GM18498 (cell line): ENCODE results near the gene STOM.

Experiments
- ATAC-seq: cut with Tn5 transposase; IDR thresholded peaks from one replicate; pipeline ENCODE4 v1.9.1; 2021; ENCODE audit warnings: mild to moderate bottlenecking, moderate library complexity; ENCODE audit not compliant: unreplicated experiment

The STOM gene

DNA sequence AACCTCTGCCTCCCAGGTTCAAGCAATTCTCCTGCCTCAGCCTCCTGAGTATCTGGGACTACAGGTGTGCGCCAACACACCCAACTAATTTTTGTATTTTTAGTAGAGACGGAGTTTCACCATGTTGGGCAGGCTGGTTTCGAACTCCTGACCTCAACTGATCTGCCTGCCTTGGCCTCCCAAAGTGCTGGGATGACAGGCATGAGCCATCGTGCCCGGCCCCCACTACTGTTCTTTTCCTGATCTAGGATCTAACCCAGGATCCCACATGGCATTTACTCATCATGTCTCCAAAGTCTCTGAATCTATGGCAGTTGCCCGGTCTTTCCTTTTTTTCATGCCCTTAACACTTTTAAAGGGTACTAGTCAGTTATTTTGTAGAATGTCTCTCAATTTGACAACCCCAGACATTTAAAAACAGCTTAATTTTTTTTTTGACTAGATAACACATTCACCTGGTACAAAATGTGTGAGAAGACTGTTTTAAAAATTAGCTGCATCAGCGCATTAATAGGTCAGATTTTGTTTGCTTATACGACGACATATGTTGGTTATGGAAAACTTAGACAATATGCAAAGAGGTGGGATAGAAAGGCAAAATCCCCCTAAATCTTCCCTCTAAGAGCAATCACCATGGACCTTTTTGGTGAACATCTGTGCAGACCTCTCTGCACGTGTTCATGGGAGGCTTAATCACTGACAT, 46.5 kb downstream of the STOM start:
- ATAC-seq: no peak

- no peak for ATAC-seq
Measured at GRCh38 chr9:121322737-121323448, 47.2 kb downstream of the STOM start.

DNA sequence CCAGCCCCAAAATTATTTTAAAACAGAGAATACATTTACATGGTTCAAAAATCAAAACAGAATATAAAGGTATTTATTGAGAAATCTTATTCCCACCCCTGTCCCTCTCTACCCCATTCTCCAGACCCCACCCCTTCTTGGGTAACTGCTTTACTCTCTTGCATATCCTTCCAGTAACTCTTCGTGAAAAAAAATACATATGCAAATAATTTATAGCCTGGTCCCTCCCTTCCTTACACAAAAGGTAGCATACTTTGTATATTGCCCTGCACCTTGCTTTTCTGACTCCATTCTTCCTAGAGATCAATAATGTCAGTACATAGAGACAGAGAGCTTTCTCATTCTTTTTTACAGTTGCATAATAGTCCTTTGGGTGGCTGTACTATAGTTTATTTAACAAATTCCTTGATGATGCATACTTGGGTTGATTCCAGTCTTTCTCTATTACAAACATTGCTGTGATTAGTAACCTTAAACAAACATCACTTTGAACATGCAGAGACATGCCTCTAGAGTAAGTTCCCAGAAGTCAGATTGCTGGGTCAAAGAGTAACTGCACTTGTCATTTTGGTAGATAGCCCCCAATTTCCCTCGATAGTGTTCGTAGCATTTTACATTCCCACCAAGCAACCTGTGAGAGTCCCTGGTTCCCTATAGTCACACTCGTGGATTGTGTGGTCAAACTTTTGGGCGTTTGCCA, 47.9 kb downstream of the STOM start:
- ATAC-seq: no peak

DNA sequence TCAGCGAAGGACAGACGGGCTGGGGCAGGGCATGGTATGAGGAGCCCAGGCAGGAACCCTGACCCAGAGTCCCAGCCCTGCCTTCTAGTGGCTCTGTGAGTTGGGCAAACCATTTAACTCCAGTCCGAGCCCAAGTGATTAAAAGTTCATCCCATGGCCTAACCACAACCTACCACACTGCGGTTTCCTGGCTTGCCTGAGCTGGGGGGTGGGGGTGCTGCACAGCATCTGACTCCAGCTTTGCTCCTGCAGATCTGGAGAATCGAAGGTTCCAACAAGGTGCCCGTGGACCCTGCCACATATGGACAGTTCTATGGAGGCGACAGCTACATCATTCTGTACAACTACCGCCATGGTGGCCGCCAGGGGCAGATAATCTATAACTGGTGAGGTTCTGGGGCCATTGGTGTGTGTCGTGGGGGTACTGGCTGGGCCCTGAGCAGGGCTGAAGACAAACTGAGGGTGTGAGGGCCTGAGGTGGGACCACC, 49.0 kb downstream of the STOM start:
- ATAC-seq: no peak

- no peak for ATAC-seq
Measured at GRCh38 chr9:121319383-121319780, 50.7 kb downstream of the STOM start.

- ATAC-seq: no peak
Measured at GRCh38 chr9:121318631-121319382, 51.2 kb downstream of the STOM start.

DNA sequence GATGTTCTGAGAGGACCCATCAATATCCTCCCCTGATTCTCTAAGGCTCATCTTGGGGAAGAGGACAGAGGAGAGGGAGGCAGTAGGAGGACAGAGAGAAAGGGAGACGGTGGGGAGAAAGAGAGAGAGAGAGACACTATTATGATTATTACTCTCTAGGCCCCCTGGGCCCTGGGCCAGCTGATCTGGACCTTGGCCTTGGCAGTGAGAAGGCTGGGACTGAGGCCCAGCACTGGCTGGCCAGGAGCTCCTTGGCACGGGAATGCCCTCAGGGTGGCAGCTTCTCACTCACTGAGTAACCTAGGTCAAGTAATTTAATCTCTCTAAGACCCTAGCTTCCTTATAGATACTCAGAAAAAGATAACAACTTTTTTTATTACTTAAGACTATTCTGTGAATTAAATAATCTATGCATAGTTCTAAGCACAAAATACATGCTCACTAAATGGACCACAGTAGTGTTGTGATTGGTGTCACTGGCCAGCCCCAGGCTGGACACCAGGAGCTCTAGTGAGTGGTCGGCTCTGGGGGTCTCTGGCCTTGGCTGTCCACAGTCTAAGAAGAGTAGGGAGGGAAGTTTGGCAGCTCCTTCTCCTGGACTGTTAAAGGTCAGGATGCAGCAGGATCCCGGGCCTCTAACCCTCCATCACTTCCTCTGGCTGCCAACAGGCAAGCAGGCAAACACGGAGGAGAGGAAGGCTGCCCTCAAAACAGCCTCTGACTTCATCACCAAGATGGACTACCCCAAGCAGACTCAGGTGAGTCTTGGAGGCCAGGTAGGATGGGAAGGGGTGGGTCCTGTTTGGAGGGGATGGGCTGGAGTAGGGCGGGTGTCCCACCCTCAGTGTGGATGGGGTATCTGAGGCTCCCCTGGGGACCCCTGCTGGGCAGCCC, 52.1 kb downstream of the STOM start:
- ATAC-seq: no peak

DNA sequence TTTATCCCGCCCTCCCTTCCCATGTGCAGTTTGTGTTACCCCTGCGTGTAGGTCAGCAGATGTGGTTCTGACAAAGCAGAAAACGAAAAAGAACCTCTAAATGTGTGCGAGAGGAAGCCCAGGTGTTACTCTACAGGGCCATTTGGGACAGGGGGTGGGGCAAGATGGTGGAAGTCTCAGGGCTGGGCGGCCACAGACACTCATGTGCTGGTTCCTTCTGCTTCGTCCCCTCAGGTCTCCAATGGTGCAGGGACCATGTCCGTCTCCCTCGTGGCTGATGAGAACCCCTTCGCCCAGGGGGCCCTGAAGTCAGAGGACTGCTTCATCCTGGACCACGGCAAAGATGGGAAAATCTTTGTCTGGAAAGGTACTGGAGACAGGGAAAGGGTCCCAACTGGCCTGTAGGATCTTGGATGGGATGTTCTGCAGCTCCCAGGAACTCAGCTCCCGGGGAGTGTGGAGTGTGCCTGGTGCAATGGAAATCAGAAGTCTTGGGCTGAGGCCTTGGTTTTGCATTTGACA, 53.1 kb downstream of the STOM start:
- ATAC-seq: no peak

DNA sequence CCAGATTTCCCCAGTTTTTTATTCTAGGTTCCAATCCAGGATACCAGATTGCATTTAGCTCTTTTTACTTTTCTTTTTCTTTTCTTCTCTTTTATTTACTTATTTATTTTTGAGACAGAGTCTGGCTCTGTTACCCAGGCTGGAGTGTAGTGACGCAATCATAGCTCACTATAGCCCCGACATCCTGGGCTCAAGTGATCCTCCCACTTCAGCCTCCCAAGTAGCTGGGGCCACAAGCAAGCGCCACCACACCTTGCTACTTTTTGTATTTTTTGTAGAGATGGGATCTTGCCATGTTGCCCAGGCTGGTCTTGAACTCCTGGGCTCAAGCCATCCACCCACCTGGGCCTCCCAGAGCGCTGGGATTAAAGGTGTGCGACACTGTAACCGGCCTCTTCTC, 53.7 kb downstream of the STOM start:
- no peak for ATAC-seq

DNA sequence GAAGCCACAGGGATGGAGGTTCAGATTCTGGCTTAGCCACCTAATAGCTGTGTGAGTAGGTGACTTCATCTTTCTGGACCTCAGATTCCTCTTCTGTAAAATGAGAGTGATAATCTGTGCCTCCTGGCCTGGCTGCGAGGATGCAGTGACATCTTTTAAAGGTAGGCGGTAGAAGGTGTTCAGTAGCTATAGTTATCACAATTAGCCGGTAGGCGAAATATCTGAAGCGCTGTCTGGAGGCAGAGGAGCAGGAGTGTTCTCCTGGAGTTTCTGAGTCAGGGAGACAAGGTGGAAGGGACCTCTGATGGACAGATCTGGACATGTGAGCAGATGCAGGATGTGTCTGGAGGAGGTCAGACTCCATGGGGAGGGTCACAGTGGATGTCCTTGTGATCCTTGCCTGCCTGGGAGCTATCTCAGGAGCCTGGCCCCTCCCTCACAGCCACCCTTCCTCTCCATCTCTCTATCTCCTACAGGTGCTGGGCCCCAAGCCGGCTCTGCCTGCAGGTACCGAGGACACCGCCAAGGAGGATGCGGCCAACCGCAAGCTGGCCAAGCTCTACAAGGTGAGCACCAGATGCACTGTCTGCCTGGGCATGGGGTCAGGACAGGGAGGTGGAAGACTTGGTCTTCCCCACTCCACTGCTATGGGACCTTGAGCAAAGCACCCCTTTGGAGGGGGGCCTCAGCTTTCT, 56.4 kb downstream of the STOM start:
- no peak for ATAC-seq

GRCh38 chr9:121312169-121312568, 57.9 kb downstream of the STOM start:
- ATAC-seq: no peak

DNA sequence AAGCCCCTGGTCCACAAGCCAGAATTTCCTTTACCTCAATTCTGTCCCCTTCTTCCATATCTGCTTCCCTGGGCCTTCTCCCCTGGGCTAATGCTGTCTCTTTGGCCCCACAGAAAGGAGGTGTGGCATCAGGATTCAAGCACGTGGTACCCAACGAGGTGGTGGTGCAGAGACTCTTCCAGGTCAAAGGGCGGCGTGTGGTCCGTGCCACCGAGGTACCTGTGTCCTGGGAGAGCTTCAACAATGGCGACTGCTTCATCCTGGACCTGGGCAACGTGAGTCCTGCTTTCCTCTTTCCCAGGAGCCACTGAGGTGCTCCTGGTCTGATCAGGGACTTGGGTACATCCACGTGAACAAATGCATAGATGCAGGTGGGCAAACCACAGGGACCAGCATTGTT, 59.5 kb downstream of the STOM start:
- no peak for ATAC-seq

DNA sequence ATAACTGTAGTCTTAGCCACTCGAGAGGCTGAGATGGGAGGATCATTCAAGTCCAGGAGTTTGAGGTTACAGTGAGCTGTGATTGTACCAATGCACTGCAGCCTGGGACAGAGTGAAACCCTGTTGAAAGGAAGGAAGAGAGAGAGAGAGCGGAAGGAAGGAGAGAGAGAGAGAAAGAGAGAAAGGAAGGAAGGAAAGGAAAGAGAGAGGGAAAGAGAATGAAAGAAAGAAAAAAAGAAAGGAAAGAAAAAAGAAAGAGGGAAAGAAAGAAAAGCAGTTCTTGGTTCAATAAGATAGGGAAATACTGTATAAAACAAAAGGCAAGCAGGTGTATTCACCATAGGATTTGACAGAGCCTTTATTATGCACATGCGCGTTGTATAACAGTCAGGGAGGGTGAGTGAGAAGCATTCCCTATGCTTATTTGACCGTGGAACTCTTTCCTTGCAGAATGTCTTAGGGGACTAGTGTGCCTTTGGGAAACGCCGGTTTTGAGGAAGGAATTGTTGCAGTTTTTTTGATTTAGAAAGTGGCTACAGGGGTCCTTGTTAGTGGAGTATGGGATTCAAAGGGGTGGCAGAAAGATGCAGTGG, 60.1 kb downstream of the STOM start:
- ATAC-seq: no peak

DNA sequence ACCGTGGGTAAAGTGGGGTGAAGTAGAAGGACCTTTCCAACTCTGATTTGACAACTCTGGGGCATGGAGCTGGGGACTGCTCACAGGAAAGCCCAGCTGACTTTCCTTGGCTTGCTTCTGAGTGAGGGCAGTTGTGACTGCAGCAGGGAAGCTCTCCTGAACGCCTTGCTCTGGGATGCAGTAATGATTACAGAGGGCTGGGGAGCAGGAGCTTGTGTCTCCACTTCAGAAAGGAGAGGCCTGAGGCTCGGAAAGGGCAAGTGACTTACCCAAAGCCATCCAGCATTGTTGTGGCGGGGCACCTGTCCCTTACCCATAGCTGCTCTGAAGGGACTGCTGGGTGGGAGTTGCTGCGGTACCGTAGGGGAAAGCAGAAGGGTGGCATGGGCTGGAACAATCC, 60.9 kb downstream of the STOM start:
- no peak for ATAC-seq

- no peak for ATAC-seq
Measured at GRCh38 chr9:121308765-121309164, 61.3 kb downstream of the STOM start.

GRCh38 chr9:121307976-121308375, 62.1 kb downstream of the STOM start:
- ATAC-seq: no peak

- ATAC-seq: no peak
Measured at GRCh38 chr9:121305269-121305994, 64.6 kb downstream of the STOM start.

DNA sequence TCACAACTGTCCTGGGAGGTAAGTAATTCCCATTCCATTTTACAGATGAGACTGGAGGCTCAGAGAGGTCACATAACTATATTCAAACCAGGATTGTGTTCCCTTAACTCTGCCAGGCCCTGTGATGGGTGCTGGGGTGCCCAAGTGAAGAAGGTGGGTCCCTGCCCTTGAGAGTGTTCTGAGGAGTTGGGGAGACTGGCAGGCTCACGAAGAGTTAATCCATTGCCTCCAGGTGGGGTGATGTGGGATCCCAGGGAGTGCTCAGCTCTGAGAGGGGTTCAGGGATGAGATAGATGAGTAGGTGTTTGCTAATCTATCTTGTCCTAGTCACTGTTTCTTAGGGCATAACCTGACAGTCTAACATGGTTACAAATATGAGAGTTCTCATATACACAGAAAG, 65.3 kb downstream of the STOM start:
- no peak for ATAC-seq
